Natural killer cell treated with Interleukin-12 subunit alpha and Interleukin-12 subunit beta and Interleukin-15 and Interleukin-18, amount 100 ng/mL, for 72 hours (primary cell): ENCODE measurements around the gene LIN28A. TPM values are rescaled to one million over a fixed set of nuclear protein-coding genes. Genes with fewer than 3 reads are reported as not detected.

ENCODE experiments used
- ATAC-seq, 2 donors: fragments of 150-1000 bp; cut with Tn5 transposase in 1 of 2; sonication (Bioruptor Pico), chemical (Tn5 transposase) in 1 of 2; 2 replicates each; pipeline ENCODE4 v1.10.0; 2021
- DNase-seq: peaks from one replicate; pipeline ENCODE4 v3.0.0; 2022; ENCODE audit warnings: low spot score
- H3K27ac Mint-ChIP-seq, 2 donors: 1 replicate in 1 of 2; 2 replicates in 1 of 2; pipeline ENCODE4 v1.8.0; 2022; ENCODE audit warnings: mixed read lengths in 2 of 2, mild to moderate bottlenecking in 1 of 2, moderate library complexity in 1 of 2
- H3K27me3 Mint-ChIP-seq, 2 donors: 1 replicate in 1 of 2; 2 replicates in 1 of 2; pipeline ENCODE4 v1.8.0; 2022; ENCODE audit warnings: mixed read lengths in 2 of 2
- H3K36me3 Mint-ChIP-seq: one replicate; pipeline ENCODE4 v1.8.0; 2022; ENCODE audit warnings: mixed read lengths
- H3K4me1 Mint-ChIP-seq, 2 donors: 1 replicate in 1 of 2; 2 replicates in 1 of 2; pipeline ENCODE4 v1.8.0; 2022; ENCODE audit warnings: low read depth in 2 of 2, mixed read lengths in 2 of 2, mild to moderate bottlenecking in 1 of 2
- H3K4me3 Mint-ChIP-seq: one replicate; pipeline ENCODE4 v1.8.0; 2022; ENCODE audit warnings: mixed read lengths
- H3K9me3 Mint-ChIP-seq: 2 replicates; pipeline ENCODE4 v1.8.0; 2022; ENCODE audit warnings: mixed read lengths
- total RNA-seq, 2 donors: library from RNA; stranded (reverse); gene quantifications; one replicate each; pipeline ENCODE4 v1.2.3, GENCODE V29; 2022

Gene LIN28A
- total RNA-seq, 2 donors from 2014 or later: not detected

- Mint-ChIP-seq H3K27me3 (peaks cover 20 to 29% of the 10 kb centered on the region in 2 donors), H3K36me3 (no peaks in the 10 kb centered on the region), H3K9me3 (no peaks in the 10 kb centered on the region), H3K4me3 (no peak overlapping the region), H3K27ac (no peak overlapping the region), H3K4me1 (peaks cover 0 to 2% of the 10 kb centered on the region in 2 donors)
- DNase-seq (no peak), ATAC-seq (no peak)
Measured at GRCh38 chr1:26399034-26399433, 11.6 kb upstream of the LIN28A start.

GRCh38 chr1:26401891-26402290 is 8.7 kb upstream of the LIN28A start:
- no peak overlapping the region for H3K27ac Mint-ChIP-seq
- ATAC-seq (no peak), DNase-seq (no peak)
- no peaks in the 10 kb centered on the region for H3K4me1 Mint-ChIP-seq
- peaks cover 25 to 43% of the 10 kb centered on the region in 2 donors for H3K27me3 Mint-ChIP-seq
- no peaks in the 10 kb centered on the region for H3K36me3 Mint-ChIP-seq
- H3K9me3 Mint-ChIP-seq: no peaks in the 10 kb centered on the region
- H3K4me3 Mint-ChIP-seq: no peak overlapping the region

GRCh38 chr1:26403656-26404055 is 7.0 kb upstream of the LIN28A start:
- peaks cover 3% of the 10 kb centered on the region in 2 donors for H3K4me1 Mint-ChIP-seq
- ATAC-seq (no peak), DNase-seq (no peak)
- H3K27me3 Mint-ChIP-seq: peaks cover 28 to 47% of the 10 kb centered on the region in 2 donors
- H3K4me3 Mint-ChIP-seq: no peak overlapping the region
- H3K36me3 Mint-ChIP-seq: no peaks in the 10 kb centered on the region
- H3K27ac Mint-ChIP-seq: no peak overlapping the region
- no peaks in the 10 kb centered on the region for H3K9me3 Mint-ChIP-seq

- H3K4me3 Mint-ChIP-seq: no peak overlapping the region
- peaks cover 10 to 13% of the 10 kb centered on the region in 2 donors for H3K4me1 Mint-ChIP-seq
- DNase-seq (no peak), ATAC-seq (no peak)
- H3K36me3 Mint-ChIP-seq: no peaks in the 10 kb centered on the region
- no peaks in the 10 kb centered on the region for H3K9me3 Mint-ChIP-seq
- H3K27ac Mint-ChIP-seq: no peak overlapping the region
- H3K27me3 Mint-ChIP-seq: peaks cover 37 to 55% of the 10 kb centered on the region in 2 donors
Measured at GRCh38 chr1:26404641-26405040, 6.0 kb upstream of the LIN28A start.

GRCh38 chr1:26405281-26405915 is 5.2 kb upstream of the LIN28A start:
- ATAC-seq: no peak
- H3K9me3 Mint-ChIP-seq: no peaks in the 10 kb centered on the region
- DNase-seq: no peak

GRCh38 chr1:26408604-26409003 is 2.0 kb upstream of the LIN28A start:
- no peak overlapping the region for H3K4me3 Mint-ChIP-seq

More at GRCh38 chr1:26405281-26405915, 5.2 kb upstream of the LIN28A start:
- Mint-ChIP-seq H3K36me3 (no peaks in the 10 kb centered on the region), H3K27me3 (peaks cover 39 to 59% of the 10 kb centered on the region in 2 donors), H3K4me3 (no peak overlapping the region), H3K4me1 (peaks cover 12 to 15% of the 10 kb centered on the region in 2 donors), H3K27ac (no peak overlapping the region)

GRCh38 chr1:26409191-26409807 is 1.3 kb upstream of the LIN28A start:
- ATAC-seq: no peak
- Mint-ChIP-seq H3K4me1 (peaks cover 15 to 18% of the 10 kb centered on the region in 2 donors), H3K27ac (no peak overlapping the region), H3K4me3 (no peak overlapping the region), H3K36me3 (no peaks in the 10 kb centered on the region), H3K9me3 (peaks cover 3% of the 10 kb centered on the region), H3K27me3 (peaks cover 45 to 55% of the 10 kb centered on the region in 2 donors)
- DNase-seq: no peak

More at GRCh38 chr1:26408604-26409003, 2.0 kb upstream of the LIN28A start:
- Mint-ChIP-seq H3K27ac (no peak overlapping the region), H3K27me3 (peaks cover 45 to 55% of the 10 kb centered on the region in 2 donors), H3K4me1 (peaks cover 15 to 18% of the 10 kb centered on the region in 2 donors), H3K9me3 (peaks cover 3% of the 10 kb centered on the region), H3K36me3 (no peaks in the 10 kb centered on the region)
- ATAC-seq: peak; percentile 74 to 84
- peak; percentile 79 for DNase-seq

- Mint-ChIP-seq H3K4me1 (peaks cover 15 to 18% of the 10 kb centered on the region in 2 donors), H3K9me3 (peaks cover 3% of the 10 kb centered on the region), H3K36me3 (no peaks in the 10 kb centered on the region), H3K27ac (no peak overlapping the region), H3K4me3 (no peak overlapping the region), H3K27me3 (peaks cover 46 to 60% of the 10 kb centered on the region in 2 donors)
- ATAC-seq (no peak), DNase-seq (no peak)
Measured at GRCh38 chr1:26411624-26412074, 1.0 kb downstream of the LIN28A start.

- no peak overlapping the region for H3K27ac Mint-ChIP-seq
- no peak overlapping the region for H3K4me3 Mint-ChIP-seq
- DNase-seq (no peak), ATAC-seq (no peak)
- no peaks in the 10 kb centered on the region for H3K36me3 Mint-ChIP-seq
- H3K27me3 Mint-ChIP-seq: peaks cover 46 to 58% of the 10 kb centered on the region in 2 donors
- H3K9me3 Mint-ChIP-seq: peaks cover 3% of the 10 kb centered on the region
- peaks cover 15 to 18% of the 10 kb centered on the region in 2 donors for H3K4me1 Mint-ChIP-seq
Measured at GRCh38 chr1:26412180-26412840, 1.7 kb downstream of the LIN28A start.

- peaks cover 15 to 18% of the 10 kb centered on the region in 2 donors for H3K4me1 Mint-ChIP-seq
- H3K36me3 Mint-ChIP-seq: no peaks in the 10 kb centered on the region
- H3K9me3 Mint-ChIP-seq: peaks cover 3% of the 10 kb centered on the region
- H3K27me3 Mint-ChIP-seq: peaks cover 46 to 58% of the 10 kb centered on the region in 2 donors
- ATAC-seq (no peak), DNase-seq (no peak)
- no peak overlapping the region for H3K4me3 Mint-ChIP-seq
- H3K27ac Mint-ChIP-seq: no peak overlapping the region
Measured at GRCh38 chr1:26413031-26413430, 2.4 kb downstream of the LIN28A start.

- ATAC-seq (peak; percentile 91 to 93), DNase-seq (peak; percentile 85)
- H3K27ac Mint-ChIP-seq: no peak overlapping the region
- peaks cover 30 to 52% of the 10 kb centered on the region in 2 donors for H3K27me3 Mint-ChIP-seq
- no peak overlapping the region for H3K4me3 Mint-ChIP-seq
- no peaks in the 10 kb centered on the region for H3K36me3 Mint-ChIP-seq
- no peaks in the 10 kb centered on the region for H3K4me1 Mint-ChIP-seq
- H3K9me3 Mint-ChIP-seq: peaks cover 3% of the 10 kb centered on the region
Measured at GRCh38 chr1:26417111-26417759, 6.6 kb downstream of the LIN28A start.

- no peak for ATAC-seq
- H3K27ac Mint-ChIP-seq: no peak overlapping the region
- H3K4me1 Mint-ChIP-seq: no peaks in the 10 kb centered on the region
- peaks cover 26 to 35% of the 10 kb centered on the region in 2 donors for H3K27me3 Mint-ChIP-seq
- H3K4me3 Mint-ChIP-seq: no peak overlapping the region
- no peaks in the 10 kb centered on the region for H3K36me3 Mint-ChIP-seq
- no peaks in the 10 kb centered on the region for H3K9me3 Mint-ChIP-seq
- DNase-seq: no peak
Measured at GRCh38 chr1:26418865-26419349, 8.3 kb downstream of the LIN28A start.

GRCh38 chr1:26419494-26419893 is 8.9 kb downstream of the LIN28A start:
- no peak for DNase-seq
- Mint-ChIP-seq H3K27me3 (peaks cover 20 to 29% of the 10 kb centered on the region in 2 donors), H3K4me3 (no peak overlapping the region), H3K4me1 (no peaks in the 10 kb centered on the region), H3K36me3 (no peaks in the 10 kb centered on the region), H3K27ac (no peak overlapping the region), H3K9me3 (no peaks in the 10 kb centered on the region)
- no peak for ATAC-seq
